Ovary (tissue), 3 donors: ENCODE measurements around the gene MICAL2.

Source experiments
- EP300 ChIP-seq: sonication (generic); formaldehyde crosslinking; IDR thresholded peaks from one replicate; pipeline ENCODE4 v1.6.1; 2017; ENCODE audit warnings: antibody characterized with exemption
- POLR2A ChIP-seq: fragments of 450-650 bp; IDR thresholded peaks from one replicate; pipeline ENCODE4 v1.6.1; 2017; ENCODE audit warnings: antibody characterized with exemption, mild to moderate bottlenecking, moderate library complexity
- TF ChIP-seq, protein P1 (sequence below), 3 donors: fragments of 450-650 bp in 2 of 3; fragments of 200-600 bp in 1 of 3; IDR thresholded peaks; one replicate each; pipeline versions ENCODE4 v1.5.1 to v1.8.0; 2016 to 2022; ENCODE audit warnings: antibody characterized with exemption in 3 of 3, mild to moderate bottlenecking in 1 of 3
- donor health status: DM: no; HTN: no; CAD: no.

DNA sequence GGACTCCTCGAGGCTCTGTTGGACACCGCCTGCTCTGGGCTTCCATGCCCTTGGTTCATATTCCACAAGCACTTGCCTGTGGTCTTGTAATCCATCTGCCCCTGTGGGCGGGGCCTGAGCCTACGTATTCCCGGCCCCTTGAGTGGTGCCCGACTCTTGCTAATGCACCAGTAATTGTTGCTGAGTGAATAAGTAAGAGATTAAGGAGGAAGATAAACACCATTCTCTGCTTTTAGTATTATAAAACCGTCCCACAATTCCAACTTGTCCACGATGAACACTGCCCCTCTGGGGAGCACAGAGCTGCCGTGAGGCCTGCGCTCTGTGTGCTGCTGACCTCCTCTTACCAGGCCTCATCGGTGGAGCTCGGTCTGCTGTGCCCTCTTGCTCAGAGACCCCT, 50.3 kb downstream of the MICAL2 start:
- TF ChIP-seq, protein P1, sequence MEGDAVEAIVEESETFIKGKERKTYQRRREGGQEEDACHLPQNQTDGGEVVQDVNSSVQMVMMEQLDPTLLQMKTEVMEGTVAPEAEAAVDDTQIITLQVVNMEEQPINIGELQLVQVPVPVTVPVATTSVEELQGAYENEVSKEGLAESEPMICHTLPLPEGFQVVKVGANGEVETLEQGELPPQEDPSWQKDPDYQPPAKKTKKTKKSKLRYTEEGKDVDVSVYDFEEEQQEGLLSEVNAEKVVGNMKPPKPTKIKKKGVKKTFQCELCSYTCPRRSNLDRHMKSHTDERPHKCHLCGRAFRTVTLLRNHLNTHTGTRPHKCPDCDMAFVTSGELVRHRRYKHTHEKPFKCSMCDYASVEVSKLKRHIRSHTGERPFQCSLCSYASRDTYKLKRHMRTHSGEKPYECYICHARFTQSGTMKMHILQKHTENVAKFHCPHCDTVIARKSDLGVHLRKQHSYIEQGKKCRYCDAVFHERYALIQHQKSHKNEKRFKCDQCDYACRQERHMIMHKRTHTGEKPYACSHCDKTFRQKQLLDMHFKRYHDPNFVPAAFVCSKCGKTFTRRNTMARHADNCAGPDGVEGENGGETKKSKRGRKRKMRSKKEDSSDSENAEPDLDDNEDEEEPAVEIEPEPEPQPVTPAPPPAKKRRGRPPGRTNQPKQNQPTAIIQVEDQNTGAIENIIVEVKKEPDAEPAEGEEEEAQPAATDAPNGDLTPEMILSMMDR (IDR thresholded peaks at IDR 0.05), result no peak
- TF ChIP-seq EP300, result no peak
- TF ChIP-seq POLR2A, result no peak
